Measurements from ENCODE around the gene RCN2.

Gene RCN2

GRCh38 chr15:76974456-76975036 is 43.0 kb downstream of the RCN2 start:
- DNase-seq, result no peak

DNA sequence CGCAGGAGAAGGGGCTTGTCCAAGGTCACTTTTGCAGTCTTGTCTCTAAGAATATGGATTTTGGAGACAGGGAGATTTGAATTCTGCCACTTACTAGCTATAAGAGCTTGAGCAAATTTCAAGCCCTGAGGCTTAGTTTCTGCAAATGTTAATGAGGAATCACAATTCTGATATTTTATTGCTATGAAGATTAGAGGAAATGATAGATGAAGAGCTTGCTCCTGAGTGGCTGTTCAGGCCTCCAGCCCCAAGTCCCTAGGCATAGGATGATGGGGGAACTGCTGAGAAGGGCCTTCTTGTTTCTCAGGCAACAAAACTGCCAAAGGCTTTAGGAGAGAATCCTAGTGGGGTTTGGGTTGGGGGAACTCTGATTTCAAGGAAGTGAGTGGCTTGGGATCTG is 44.6 kb downstream of the RCN2 start:
- DNase-seq, result no peak

DNA sequence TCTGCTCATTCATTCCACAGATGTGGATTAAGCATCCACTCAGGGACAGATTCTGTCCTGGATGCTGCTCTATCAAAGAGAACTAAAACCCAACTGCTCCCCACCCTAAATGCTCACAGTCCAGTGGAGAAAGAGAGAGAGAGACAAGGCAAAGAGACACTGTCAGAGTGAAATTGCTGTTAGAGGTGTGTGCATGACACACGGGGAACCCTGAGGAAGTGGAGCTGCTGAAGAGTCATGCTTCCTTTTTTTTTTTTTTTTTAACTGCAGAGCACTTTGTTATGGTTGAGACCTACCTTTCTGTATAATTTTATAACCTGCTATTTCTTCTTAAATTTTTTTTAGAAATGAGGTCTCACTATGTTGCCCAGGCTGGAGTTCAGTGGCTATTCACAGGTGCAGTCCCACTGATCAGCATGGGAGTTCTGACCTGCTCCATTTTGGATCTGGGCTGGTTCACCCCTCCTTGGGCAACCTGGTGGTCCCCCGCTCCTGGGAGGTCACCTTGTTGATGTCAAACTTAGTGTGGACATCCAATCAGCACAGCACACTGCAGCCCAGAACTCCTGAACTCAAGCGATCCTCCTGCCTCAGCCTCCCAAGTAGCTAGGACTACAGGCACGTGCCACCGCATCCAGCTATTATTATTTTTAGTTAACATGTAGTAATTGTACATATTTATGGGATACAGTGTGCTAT is 45.2 kb downstream of the RCN2 start:
- DNase-seq, result no peak

DNA sequence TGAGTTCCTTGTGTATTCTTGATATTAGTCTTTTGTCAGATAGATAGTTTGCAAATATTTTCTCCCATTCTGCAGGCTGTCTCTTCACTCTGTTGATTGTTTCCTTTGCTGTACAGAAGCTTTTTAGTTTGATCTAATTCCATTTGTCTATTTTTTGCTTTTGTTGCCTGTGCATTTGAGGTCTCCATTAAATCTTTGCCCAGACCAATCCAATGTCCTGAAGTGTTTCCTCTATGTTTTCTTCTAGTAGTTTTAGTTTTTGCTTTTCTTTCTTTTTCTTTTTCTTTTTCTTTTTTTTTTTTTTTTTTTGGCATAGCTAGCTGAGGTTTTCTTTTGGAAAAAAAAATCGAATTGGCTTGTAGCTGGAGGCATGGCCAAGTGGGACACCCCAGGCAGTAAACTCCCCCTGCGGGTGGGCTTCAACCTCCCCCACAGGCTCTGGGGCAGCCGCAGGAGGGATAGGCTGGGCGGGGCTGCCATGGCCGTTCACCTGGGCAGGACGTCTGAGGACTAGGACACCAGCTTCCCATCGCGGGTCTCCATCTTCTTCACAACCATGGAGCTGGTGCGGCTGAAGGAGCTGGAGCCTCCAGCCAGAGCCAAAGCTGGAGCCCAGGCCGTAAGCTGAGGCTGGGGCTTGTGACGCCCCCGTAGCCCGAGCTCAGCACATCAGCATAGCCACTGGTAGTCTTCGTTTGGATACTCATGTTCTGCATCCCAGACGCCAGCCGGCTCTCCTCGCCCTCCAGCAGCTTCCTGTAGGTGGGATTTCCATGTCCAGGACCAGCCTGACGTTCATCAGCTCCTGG is 47.2 kb downstream of the RCN2 start:
- no peak for DNase-seq

GRCh38 chr15:76979331-76979925 is 47.9 kb downstream of the RCN2 start:
- no peak for DNase-seq

DNA sequence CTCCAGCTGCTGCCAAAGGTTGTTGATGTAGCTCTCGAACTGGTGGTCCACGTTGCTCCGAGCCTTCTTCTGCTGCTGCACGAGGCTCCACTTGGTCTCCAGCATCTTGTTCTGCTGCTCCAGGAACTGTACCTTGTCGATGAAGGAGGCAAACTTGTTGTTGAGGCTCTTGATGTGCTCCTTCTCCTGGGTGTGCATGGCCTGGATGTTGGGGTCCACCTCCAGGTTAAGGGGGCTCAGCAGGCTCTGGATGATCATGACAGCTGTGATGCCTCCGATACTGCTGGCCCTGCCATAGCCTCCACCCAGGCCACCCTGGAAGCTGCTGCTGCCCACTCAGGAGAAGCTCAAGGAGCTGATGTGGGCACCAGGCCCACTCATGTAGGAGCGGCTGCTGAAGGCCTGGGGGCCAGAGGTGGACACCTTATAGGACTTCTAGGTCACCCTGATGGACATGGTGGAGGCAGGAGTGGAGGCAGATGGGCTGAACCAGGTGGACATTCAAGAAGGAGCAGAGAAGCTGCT is 48.5 kb downstream of the RCN2 start:
- no peak for DNase-seq

GRCh38 chr15:76982356-76982755 is 50.8 kb downstream of the RCN2 start:
- no peak for DNase-seq

DNA sequence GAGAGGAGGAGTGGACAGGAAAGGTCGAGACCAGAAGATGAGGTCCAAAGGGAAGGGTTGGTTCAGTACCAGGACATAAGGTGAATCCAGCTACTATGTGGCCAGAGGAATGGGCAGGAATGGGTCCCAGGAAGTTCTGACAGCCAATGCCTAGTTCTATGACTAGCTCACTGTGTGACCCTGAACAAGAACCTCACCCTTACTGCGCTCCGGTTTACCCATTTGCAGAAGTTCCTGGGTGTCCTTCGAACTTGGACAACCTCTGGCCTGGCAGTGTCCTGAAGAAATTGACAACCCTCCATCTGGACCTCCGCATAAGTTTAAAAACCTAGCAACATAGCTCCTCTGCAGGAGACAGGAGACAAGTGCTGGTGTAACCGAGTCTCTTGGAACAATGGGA is 51.2 kb downstream of the RCN2 start:
- DNase-seq, result no peak

- DNase-seq, result no peak
Measured at GRCh38 chr15:76983590-76984375, 52.2 kb downstream of the RCN2 start.

GRCh38 chr15:76986743-76987142 is 55.2 kb downstream of the RCN2 start:
- no peak for DNase-seq

GRCh38 chr15:76987276-76987675 is 55.7 kb downstream of the RCN2 start:
- DNase-seq, result no peak

DNA sequence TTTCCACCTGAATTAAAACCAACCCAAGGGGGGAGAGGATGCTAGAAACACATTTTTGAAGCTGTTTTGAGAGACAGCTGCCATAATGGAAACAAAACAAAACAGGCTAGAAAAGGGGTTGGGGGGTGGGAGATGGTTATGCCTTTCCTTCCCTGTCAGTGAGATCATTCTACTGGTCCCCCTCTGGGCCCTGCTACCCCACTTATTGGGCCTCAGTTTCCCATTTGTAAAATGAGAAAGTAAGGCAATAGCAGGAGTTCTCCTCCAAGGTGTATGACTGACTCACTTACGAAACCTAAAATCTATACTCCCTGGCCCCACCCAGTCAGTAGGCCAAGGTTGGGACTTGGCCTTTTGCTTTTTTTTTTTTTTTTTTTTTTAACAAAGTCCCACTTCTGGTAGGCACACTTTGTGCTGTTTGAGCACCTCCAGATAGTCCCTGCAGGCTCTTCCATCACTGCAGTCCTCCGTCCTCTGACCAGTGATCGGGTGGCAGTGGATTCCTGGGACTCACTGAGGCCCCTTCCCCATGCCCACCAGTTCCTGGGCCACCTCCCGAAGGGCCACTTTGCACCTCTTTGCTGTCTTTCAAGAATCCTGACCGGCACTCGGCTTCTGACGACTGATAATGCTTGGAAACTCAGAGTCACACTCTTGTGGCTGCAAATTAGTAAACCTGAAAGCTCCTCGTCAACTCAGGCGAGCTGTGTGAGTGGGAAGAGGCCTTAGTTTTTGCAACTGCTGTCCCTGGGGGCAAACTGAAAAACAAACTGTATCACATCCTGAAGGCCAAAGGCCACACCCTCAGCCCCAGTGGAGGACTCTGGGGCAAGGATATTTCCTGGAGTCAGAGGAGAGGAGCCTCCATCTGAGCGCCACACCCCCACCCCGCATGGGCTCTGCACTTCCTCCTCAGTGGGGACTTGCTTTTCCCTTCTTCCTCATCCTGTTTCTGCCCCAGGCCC is 56.6 kb downstream of the RCN2 start:
- DNase-seq, result no peak

GRCh38 chr15:76988867-76989780 is 57.6 kb downstream of the RCN2 start:
- no peak for DNase-seq

GRCh38 chr15:76991048-76991447 is 59.5 kb downstream of the RCN2 start:
- DNase-seq, result no peak

DNA sequence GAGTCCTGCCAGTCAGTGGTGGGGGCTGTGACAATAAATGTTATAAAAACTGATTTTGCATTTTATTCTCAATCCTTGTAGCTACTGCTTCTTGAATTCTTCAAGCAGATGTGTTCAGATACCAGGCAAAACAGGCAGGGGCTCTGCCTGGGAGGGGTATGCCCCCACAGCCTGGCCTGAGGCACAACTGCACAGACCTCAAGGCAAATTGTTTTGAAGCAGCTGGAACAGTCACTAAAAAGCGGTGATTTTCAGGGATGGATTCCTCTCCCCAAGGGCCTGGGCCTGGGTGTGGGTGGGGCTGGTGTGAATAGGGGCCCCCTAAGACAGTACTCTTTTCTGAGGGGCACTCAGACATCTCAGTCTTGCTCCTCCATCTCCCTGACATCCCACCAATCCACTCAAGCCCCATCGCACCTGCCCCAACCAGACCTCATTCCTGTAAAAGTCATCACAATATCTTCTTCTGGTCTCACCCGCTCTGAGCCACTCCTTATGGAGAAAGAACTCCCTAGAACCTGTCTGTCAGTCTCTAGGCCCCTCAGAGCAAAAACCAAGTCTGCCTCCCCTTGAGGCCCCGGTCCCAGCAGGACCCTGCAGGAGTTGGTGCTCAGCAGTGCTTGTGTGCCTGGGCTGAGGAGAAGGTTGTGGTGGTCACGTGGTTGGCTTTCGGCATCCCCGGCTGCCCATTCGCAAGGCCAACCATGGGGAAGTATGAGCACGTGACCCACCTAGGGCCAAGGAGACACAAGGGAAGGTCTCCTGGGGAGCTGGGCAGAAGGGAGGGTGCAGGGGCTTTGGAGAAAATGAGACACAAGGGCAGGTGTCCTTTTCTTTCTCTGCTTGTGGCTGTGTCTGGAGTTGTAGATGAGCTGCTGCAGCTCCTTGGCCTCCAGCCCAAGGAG is 60.4 kb downstream of the RCN2 start:
- no peak for DNase-seq

GRCh38 chr15:76993114-76993725 is 61.7 kb downstream of the RCN2 start:
- DNase-seq, result no peak

GRCh38 chr15:76994001-76994400 is 62.5 kb downstream of the RCN2 start:
- no peak for DNase-seq

GRCh38 chr15:76994496-76994895 is 62.9 kb downstream of the RCN2 start:
- DNase-seq, result no peak
